ENCODE data around the gene ZRANB1. TPM values are rescaled to one million over a fixed set of nuclear protein-coding genes. Genes with fewer than 3 reads are reported as not detected.

Gene ZRANB1
- polyA plus RNA-seq, 3 donors: 5.4 to 16.0 (median 10.9) TPM

- no peak overlapping the region for H3K27ac ChIP-seq (ENCODE audit: low read depth, low read length)
- 32 to 85% (median 64%) methylated on average over 21 of the region's 21 CpGs for WGBS, 3 donors
These were observed 81.3 kb downstream of the ZRANB1 start for GRCh38 chr10:125023255-125023654.

- H3K27ac ChIP-seq (ENCODE audit: low read depth, low read length): no peak overlapping the region
- WGBS, 3 donors: 27 to 58% (median 54%) methylated on average over 26 of the region's 26 CpGs
These were observed 82.1 kb downstream of the ZRANB1 start for GRCh38 chr10:125023862-125024496.

- no peak overlapping the region for H3K27ac ChIP-seq (ENCODE audit: low read depth, low read length)
- 42 to 68% (median 67%) methylated on average over 16 of the region's 16 CpGs for WGBS, 3 donors
These were observed 82.7 kb downstream of the ZRANB1 start for GRCh38 chr10:125024497-125025234.

- 50 to 64% (median 62%) methylated on average over 12 of the region's 12 CpGs for WGBS, 3 donors
These were observed 83.4 kb downstream of the ZRANB1 start for GRCh38 chr10:125025341-125025740.

GRCh38 chr10:125026036-125026931 lies 84.4 kb downstream of the ZRANB1 start:
- 94 to 98% (median 96%) methylated on average over 45 to 51 of the region's 51 CpGs for WGBS, 3 donors
- no peak overlapping the region for H3K27ac ChIP-seq (ENCODE audit: low read depth, low read length)

More at GRCh38 chr10:125025341-125025740, 83.4 kb downstream of the ZRANB1 start:
- H3K27ac ChIP-seq (ENCODE audit: low read depth, low read length): no peak overlapping the region

- H3K27ac ChIP-seq (ENCODE audit: low read depth, low read length): no peak overlapping the region
- WGBS, 3 donors: 94% methylated on average over 39 to 40 of the region's 40 CpGs
These were observed 85.2 kb downstream of the ZRANB1 start for GRCh38 chr10:125026974-125027735.

- no peak overlapping the region for H3K27ac ChIP-seq (ENCODE audit: low read depth, low read length)
- 78 to 84% (median 78%) methylated on average over 17 of the region's 17 CpGs for WGBS, 3 donors
These were observed 86.2 kb downstream of the ZRANB1 start for GRCh38 chr10:125027871-125028869.

- no peak overlapping the region for H3K27ac ChIP-seq (ENCODE audit: low read depth, low read length)
- 42 to 91% (median 85%) methylated on average over 7 of the region's 7 CpGs for WGBS, 3 donors
These were observed 87.8 kb downstream of the ZRANB1 start for GRCh38 chr10:125029584-125030242.

GRCh38 chr10:125030567-125031197 lies 88.8 kb downstream of the ZRANB1 start:
- no peak overlapping the region for H3K27ac ChIP-seq (ENCODE audit: low read depth, low read length)
- WGBS, 3 donors: 72 to 80% (median 74%) methylated on average over 9 to 10 of the region's 10 CpGs

GRCh38 chr10:125032474-125033020 lies 90.6 kb downstream of the ZRANB1 start:
- H3K27ac ChIP-seq (ENCODE audit: low read depth, low read length): no peak overlapping the region
- WGBS, 3 donors: 84 to 94% (median 89%) methylated on average over 15 of the region's 15 CpGs

- WGBS, 3 donors: 86 to 91% (median 89%) methylated on average over 27 of the region's 27 CpGs
- H3K27ac ChIP-seq (ENCODE audit: low read depth, low read length): no peak overlapping the region
These were observed 91.4 kb downstream of the ZRANB1 start for GRCh38 chr10:125033146-125033924.

GRCh38 chr10:125034675-125035074 lies 92.8 kb downstream of the ZRANB1 start:
- 64 to 82% (median 67%) methylated on average over 3 of the region's 3 CpGs for WGBS, 3 donors

GRCh38 chr10:125035136-125035535 lies 93.2 kb downstream of the ZRANB1 start:
- WGBS, 3 donors: 40 to 76% (median 70%) methylated on average over 11 of the region's 11 CpGs
- H3K27ac ChIP-seq (ENCODE audit: low read depth, low read length): no peak overlapping the region

More at GRCh38 chr10:125034675-125035074, 92.8 kb downstream of the ZRANB1 start:
- H3K27ac ChIP-seq (ENCODE audit: low read depth, low read length): no peak overlapping the region

GRCh38 chr10:125035588-125036295 lies 93.8 kb downstream of the ZRANB1 start:
- 45 to 81% (median 72%) methylated on average over 7 of the region's 7 CpGs for WGBS, 3 donors
- H3K27ac ChIP-seq (ENCODE audit: low read depth, low read length): no peak overlapping the region
